OCI-LY7 (cell line): ENCODE data around the gene NXPH1. TPM values are rescaled to one million over a fixed set of nuclear protein-coding genes. Genes with fewer than 3 reads are reported as not detected.

Experiments
- BruUV-seq: library from RNA; stranded (reverse); fragments of 400-500 nt; replicated peaks from 2 replicates; lab custom pipeline; 2021; lab: Mats Ljungman, UMichigan
- CTCF ChIA-PET: fragments of 300-600 bp; sonication (Branson Sonifier 250); formaldehyde crosslinking; loops from one replicate; lab custom pipeline; 2022; ENCODE audit warnings: antibody characterized with exemption; ENCODE audit not compliant: unreplicated experiment; lab: Charles Lee
- POLR2A ChIA-PET: fragments of 300-600 bp; sonication (Branson Sonifier 250); formaldehyde crosslinking; loops from one replicate; lab custom pipeline; 2022; ENCODE audit warnings: antibody characterized with exemption; lab: Charles Lee
- DNase-seq: peaks from one replicate; pipeline ENCODE4 v3.0.0-alpha.2; 2015; ENCODE audit warnings: low spot score
- H2AFZ ChIP-seq: fragments of 200-600 bp; sonication (generic), shearing (Covaris generic); 2 replicates; pipeline ENCODE4 v1.6.1; 2014; ENCODE audit warnings: mild to moderate bottlenecking, antibody characterized with exemption, low read length, moderate library complexity
- H3K27ac ChIP-seq: fragments of 200-600 bp; sonication (generic); 2 replicates; pipeline ENCODE4 v1.5.1; 2014; ENCODE audit warnings: mixed run types, low read depth, mild to moderate bottlenecking, moderate library complexity, low read length, inconsistent platforms; ENCODE audit not compliant: poor library complexity, severe bottlenecking
- H3K36me3 ChIP-seq: fragments of 200-600 bp; sonication (generic); 2 replicates; pipeline ENCODE4 v1.6.1; 2014; ENCODE audit warnings: mild to moderate bottlenecking, antibody characterized with exemption, low read length, moderate library complexity, mixed read lengths; ENCODE audit not compliant: insufficient read depth
- H3K4me1 ChIP-seq: fragments of 200-600 bp; sonication (generic); 2 replicates; pipeline ENCODE4 v1.5.1; 2014; ENCODE audit warnings: mild to moderate bottlenecking, low read length; ENCODE audit not compliant: insufficient read depth, poor library complexity, severe bottlenecking
- H3K4me2 ChIP-seq: fragments of 200-600 bp; sonication (generic); 2 replicates; pipeline ENCODE4 v1.6.1; 2014; ENCODE audit warnings: mild to moderate bottlenecking, low read length
- H3K4me3 ChIP-seq: fragments of 200-600 bp; sonication (generic); 2 replicates; pipeline ENCODE4 v1.5.1; 2014; ENCODE audit warnings: mild to moderate bottlenecking, low read depth, low read length; ENCODE audit not compliant: poor library complexity, severe bottlenecking
- H3K79me2 ChIP-seq: fragments of 200-600 bp; sonication (generic); 2 replicates; pipeline ENCODE4 v1.6.1; 2016; ENCODE audit warnings: low read depth, mild to moderate bottlenecking, low read length, moderate library complexity, mixed read lengths; ENCODE audit not compliant: insufficient read depth
- H3K9me2 ChIP-seq: fragments of 200-600 bp; sonication (generic); 2 replicates; pipeline ENCODE4 v1.6.1; 2016; ENCODE audit warnings: mild to moderate bottlenecking, low read length, mixed read lengths; ENCODE audit not compliant: insufficient read depth
- H3K9me3 ChIP-seq: fragments of 200-600 bp; sonication (generic); 2 replicates; pipeline ENCODE4 v1.6.1; 2014; ENCODE audit warnings: mild to moderate bottlenecking, mixed run types, low read length, mixed read lengths
- H4K20me1 ChIP-seq: fragments of 200-600 bp; sonication (generic); 2 replicates; pipeline ENCODE4 v1.6.1; 2014; ENCODE audit warnings: mild to moderate bottlenecking, antibody characterized with exemption, low read length, moderate library complexity, mixed read lengths; ENCODE audit not compliant: insufficient read depth
- CTCF ChIP-seq: fragments of 200-600 bp; sonication (generic); conservative IDR thresholded peaks from 2 replicates; pipeline ENCODE4 v1.5.1; 2014; ENCODE audit warnings: mild to moderate bottlenecking, antibody characterized with exemption, low read length, moderate library complexity, mixed read lengths
- EZH2phosphoT487 ChIP-seq: fragments of 200-600 bp; sonication (generic); IDR thresholded peaks from 2 replicates; pipeline ENCODE4 v1.6.1; 2018; ENCODE audit warnings: low read depth, borderline replicate concordance, mild to moderate bottlenecking, mixed run types, antibody characterized with exemption, low read length, moderate library complexity, mixed read lengths
- intact Hi-C: fragments of 100-400 bp; cut with micrococcal nuclease; formaldehyde crosslinking; loops from one replicate; pipeline ENCODE4 v1.10.0; 2022; ENCODE audit not compliant: unreplicated experiment
- total RNA-seq, 2 experiments: library from RNA; depleted of rRNA in 1 of 2; stranded (reverse); fragments of >200 nt in 1 of 2; shearing (Covaris generic) in 1 of 2; gene quantifications; 2 replicates each; pipeline ENCODE4 v1.2.3, GENCODE V29; 2014 to 2022

NXPH1 gene
- total RNA-seq, 2 experiments from 2014 or later, result not detected

DNA sequence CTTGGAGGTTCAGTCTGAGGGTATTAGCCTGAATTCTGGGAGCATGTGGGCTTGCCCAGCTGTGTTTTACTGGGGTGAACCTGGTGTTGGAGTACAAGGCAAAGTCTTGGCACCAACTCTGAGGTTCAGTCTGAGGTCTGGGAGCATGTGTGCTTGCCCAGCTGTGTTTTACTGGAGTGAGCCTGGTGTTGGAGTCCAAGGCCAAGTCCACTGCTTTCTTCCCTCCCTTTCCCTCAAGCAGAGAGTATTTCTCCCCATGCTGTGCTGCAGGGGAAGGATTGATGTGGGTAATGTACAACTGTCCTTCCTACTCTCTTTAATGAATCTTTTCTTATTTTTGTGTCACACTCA, 236.1 kb downstream of the NXPH1 start:
- no peaks in the 10 kb centered on the region for H3K9me3 ChIP-seq
- DNase-seq, result no peak
- H3K4me3 ChIP-seq, result no peak overlapping the region
- intact Hi-C loops, result no loop called here
- no peak for TF ChIP-seq EZH2phosphoT487
- no peak for TF ChIP-seq CTCF
- ChIA-PET POLR2A (no interaction called here), CTCF (no interaction called here)
- H4K20me1 ChIP-seq, result no peaks in the 10 kb centered on the region
- H3K27ac ChIP-seq, result no peak overlapping the region
- H3K9me2 ChIP-seq, result no peaks in the 10 kb centered on the region
- no peak overlapping the region for H3K4me2 ChIP-seq
- no TSS peak for BruUV-seq
- H3K79me2 ChIP-seq, result no peaks in the 10 kb centered on the region
- no peak overlapping the region for H2AFZ ChIP-seq
- H3K4me1 ChIP-seq, result no peaks in the 10 kb centered on the region
- no peaks in the 10 kb centered on the region for H3K36me3 ChIP-seq

DNA sequence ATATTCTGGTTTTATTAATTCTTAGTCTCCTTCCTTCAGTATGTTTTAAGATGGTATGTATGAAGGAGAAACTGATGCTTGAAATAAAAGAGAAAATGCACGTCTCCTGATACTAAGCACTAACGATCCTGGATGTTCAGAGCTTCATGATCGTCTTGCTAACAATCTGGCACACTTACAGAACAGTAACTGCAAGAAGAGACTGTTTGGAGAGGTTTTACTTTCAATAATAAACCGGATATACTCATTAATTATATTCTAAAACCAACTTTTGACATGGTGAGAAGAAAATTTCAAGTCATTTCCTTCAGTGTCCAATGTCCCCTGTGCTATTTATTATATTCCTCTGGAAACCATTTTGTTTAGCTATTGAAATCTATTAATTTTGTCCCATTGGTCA, 251.0 kb downstream of the NXPH1 start:
- Histone ChIP-seq H3K4me2 (no peak overlapping the region), H3K79me2 (no peaks in the 10 kb centered on the region), H3K9me3 (no peaks in the 10 kb centered on the region), H3K27ac (no peak overlapping the region), H3K36me3 (no peaks in the 10 kb centered on the region), H2AFZ (no peak overlapping the region), H3K9me2 (no peaks in the 10 kb centered on the region), H3K4me1 (no peaks in the 10 kb centered on the region), H3K4me3 (no peak overlapping the region), H4K20me1 (no peaks in the 10 kb centered on the region)
- no TSS peak for BruUV-seq
- DNase-seq, result no peak
- TF ChIP-seq CTCF (no peak), EZH2phosphoT487 (no peak)
- POLR2A ChIA-PET, result interaction anchor here (0.5 kb wide), 1 partner anchor 29 kb away, joined by 3 read pairs; no protein-coding TSS in a partner anchor
- intact Hi-C loops, result no loop called here
- CTCF ChIA-PET, result no interaction called here

DNA sequence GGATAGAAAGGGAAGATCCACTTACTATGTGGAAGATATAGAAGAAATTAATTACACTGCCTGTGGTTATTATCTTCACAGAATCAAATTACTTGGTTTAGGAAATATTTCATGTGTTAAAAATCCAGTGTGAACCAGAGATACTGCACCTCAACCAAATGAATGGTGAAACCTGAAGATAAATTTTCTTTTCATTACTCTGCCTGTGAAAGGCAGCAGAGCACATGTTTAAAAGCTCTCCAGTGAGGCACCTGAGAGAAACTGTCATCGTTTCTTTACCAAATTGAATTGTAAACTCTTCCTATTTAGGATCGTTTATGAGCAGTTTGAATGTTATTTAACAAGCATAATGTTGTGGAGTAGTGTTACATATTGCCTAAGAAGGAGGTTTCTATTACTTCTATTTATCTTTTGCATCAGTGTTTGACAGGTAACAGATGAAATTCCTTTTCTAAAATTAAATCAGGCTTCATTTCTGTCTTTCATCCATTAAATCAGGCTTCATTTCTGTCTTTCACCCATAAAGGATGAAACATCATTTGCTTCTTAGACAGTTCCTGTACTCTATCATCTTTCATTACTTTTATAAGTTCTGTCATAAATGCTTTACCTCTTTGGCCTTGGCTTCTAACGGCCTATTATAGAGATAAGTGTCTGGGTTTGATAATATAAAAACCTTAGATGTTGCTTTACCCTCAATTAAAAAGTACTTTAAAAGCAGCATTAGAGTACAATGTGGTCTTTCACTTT, 266.6 kb downstream of the NXPH1 start:
- TF ChIP-seq CTCF (no peak), EZH2phosphoT487 (no peak)
- Histone ChIP-seq H3K4me2 (no peak overlapping the region), H3K9me3 (no peaks in the 10 kb centered on the region), H3K4me3 (no peak overlapping the region), H3K36me3 (no peaks in the 10 kb centered on the region), H3K27ac (no peak overlapping the region), H2AFZ (no peak overlapping the region), H4K20me1 (no peaks in the 10 kb centered on the region), H3K79me2 (no peaks in the 10 kb centered on the region), H3K9me2 (no peaks in the 10 kb centered on the region), H3K4me1 (no peaks in the 10 kb centered on the region)
- DNase-seq, result no peak
- BruUV-seq, result no TSS peak
- CTCF ChIA-PET, result no interaction called here
- POLR2A ChIA-PET, result no interaction called here
- intact Hi-C loops, result no loop called here
